Fibroblast of lung (primary cell): ENCODE results near the gene LTBP1. TPM values are rescaled to one million over a fixed set of nuclear protein-coding genes. Genes with fewer than 3 reads are reported as not detected.

Experiments
- DNase-seq, 2 donors: peaks; one replicate each; pipeline versions ENCODE4 v3.0.0 to v3.0.0-alpha.2; 2010; ENCODE audit warnings: low read depth in 2 of 2
- H2AFZ ChIP-seq: 2 replicates; pipeline ENCODE4 v1.5.1; 2012; ENCODE audit warnings: low read length, control low read depth, inconsistent platforms
- H3K27ac ChIP-seq: 2 replicates; pipeline ENCODE4 v1.5.1; 2011; ENCODE audit warnings: low read length, control low read depth; ENCODE audit not compliant: insufficient read depth
- H3K27me3 ChIP-seq: 2 replicates; pipeline ENCODE4 v1.5.1; 2011; ENCODE audit warnings: mild to moderate bottlenecking, low read length; ENCODE audit not compliant: control insufficient read depth, insufficient read depth
- H3K36me3 ChIP-seq: 2 replicates; pipeline ENCODE4 v1.5.1; 2011; ENCODE audit warnings: low read length; ENCODE audit not compliant: control insufficient read depth, insufficient read depth
- H3K4me1 ChIP-seq: 2 replicates; pipeline ENCODE4 v1.5.1; 2011; ENCODE audit warnings: low read length; ENCODE audit not compliant: control insufficient read depth, insufficient read depth; ENCODE audit errors: extremely low read depth
- H3K4me2 ChIP-seq: 2 replicates; pipeline ENCODE4 v1.5.1; 2011; ENCODE audit warnings: low read length, control low read depth; ENCODE audit not compliant: insufficient read depth; ENCODE audit errors: extremely low read depth
- H3K4me3 ChIP-seq, 4 experiments: fragments of 200-600 bp in 1 of 4; sonication (generic) in 1 of 4; replicated peaks in 1 of 4; 2 replicates each; pipeline ENCODE4 v1.5.1; 2011 to 2016; ENCODE audit warnings: low read length in 4 of 4, low read depth in 3 of 4, mild to moderate bottlenecking in 3 of 4, control low read depth in 2 of 4, inconsistent platforms in 1 of 4, mixed read lengths in 1 of 4; ENCODE audit not compliant: insufficient read depth in 1 of 4; ENCODE audit errors: control extremely low read depth in 1 of 4
- H3K79me2 ChIP-seq: 2 replicates; pipeline ENCODE4 v1.5.1; 2012; ENCODE audit warnings: mild to moderate bottlenecking, low read length, inconsistent platforms; ENCODE audit not compliant: control insufficient read depth, insufficient read depth
- H3K9ac ChIP-seq: 2 replicates; pipeline ENCODE4 v1.5.1; 2011; ENCODE audit warnings: mild to moderate bottlenecking, low read length, control low read depth; ENCODE audit not compliant: insufficient read depth
- H3K9me3 ChIP-seq: 2 replicates; pipeline ENCODE4 v1.5.1; 2012; ENCODE audit warnings: low read depth, low read length; ENCODE audit not compliant: control insufficient read depth, insufficient read depth
- H4K20me1 ChIP-seq: 2 replicates; pipeline ENCODE4 v1.5.1; 2011; ENCODE audit warnings: low read length; ENCODE audit not compliant: control insufficient read depth, insufficient read depth; ENCODE audit errors: extremely low read depth
- CTCF ChIP-seq, 2 donors: IDR thresholded peaks in 1 of 2; conservative IDR thresholded peaks in 1 of 2; 1 replicate in 1 of 2; 2 replicates in 1 of 2; pipeline ENCODE4 v1.5.1; 2011 to 2012; ENCODE audit warnings: low read length in 2 of 2, control low read depth in 1 of 2, inconsistent platforms in 1 of 2, low read depth in 1 of 2, mild to moderate bottlenecking in 1 of 2
- EZH2 ChIP-seq: IDR thresholded peaks from 2 replicates; pipeline ENCODE4 v1.5.1; 2012; ENCODE audit warnings: low read length, control low read depth, mild to moderate bottlenecking; ENCODE audit errors: missing control alignments
- polyA plus RNA-seq, 2 donors: library from polyadenylated mRNA; depleted of rRNA in 1 of 2; stranded (reverse) in 1 of 2; unstranded in 1 of 2; fragments of >200 nt; gene quantifications; 2 replicates each; pipeline ENCODE4 v1.2.1, GENCODE V29; 2011 to 2012; ENCODE audit warnings: missing spikeins in 1 of 2
- total RNA-seq: library from RNA; depleted of rRNA; stranded (reverse); fragments of >200 nt; gene quantifications from 2 replicates; pipeline ENCODE4 v1.2.1, GENCODE V29; 2014

LTBP1 gene
- total and polyA plus RNA-seq, 2 donors (not counting 1 experiment from before 2014, with no cell fraction given) = 254 to 324 TPM

GRCh38 chr2:33216508-33217182, 269.9 kb downstream of the LTBP1 start:
- Histone ChIP-seq H3K79me2 (peaks cover 14% of the 10 kb centered on the region), H3K9ac (no peak overlapping the region), H3K36me3 (no peaks in the 10 kb centered on the region), H3K4me1 (peaks cover 42% of the 10 kb centered on the region), H4K20me1 (no peaks in the 10 kb centered on the region), H3K9me3 (no peaks in the 10 kb centered on the region), H3K27me3 (no peaks in the 10 kb centered on the region), H3K4me2 (peak overlapping the region; percentile 15), H3K4me3 (no peak overlapping the region), H3K27ac (peak overlapping the region; percentile 68), H2AFZ (no peak overlapping the region)
- TF ChIP-seq EZH2 (no peak), CTCF (conservative IDR thresholded peaks at IDR 0.05 in 1 of 2, IDR thresholded peaks at IDR 0.05 in 1 of 2; ENCODE audit: low read depth in 1 of 2, low read length in 2 of 2) (no peak)
- DNase-seq = peak; percentile 49 to 66

GRCh38 chr2:33217406-33217805, 270.7 kb downstream of the LTBP1 start:
- H3K36me3 ChIP-seq = no peaks in the 10 kb centered on the region
- H3K79me2 ChIP-seq = peaks cover 14% of the 10 kb centered on the region
- H3K27me3 ChIP-seq = no peaks in the 10 kb centered on the region
- TF ChIP-seq EZH2 (no peak), CTCF (conservative IDR thresholded peaks at IDR 0.05 in 1 of 2, IDR thresholded peaks at IDR 0.05 in 1 of 2; ENCODE audit: low read depth in 1 of 2, low read length in 2 of 2) (no peak)
- H3K4me1 ChIP-seq = peaks cover 35% of the 10 kb centered on the region
- H3K9ac ChIP-seq = no peak overlapping the region
- H3K27ac ChIP-seq = peak overlapping the region; percentile 68
- H3K9me3 ChIP-seq = no peaks in the 10 kb centered on the region
- H2AFZ ChIP-seq = no peak overlapping the region
- H3K4me3 ChIP-seq = no peak overlapping the region
- H3K4me2 ChIP-seq = no peak overlapping the region
- DNase-seq = no peak
- H4K20me1 ChIP-seq = no peaks in the 10 kb centered on the region

GRCh38 chr2:33219114-33219513, 272.4 kb downstream of the LTBP1 start:
- H3K9me3 ChIP-seq = no peaks in the 10 kb centered on the region
- H3K4me3 ChIP-seq = no peak overlapping the region
- H3K4me2 ChIP-seq = no peak overlapping the region
- peaks cover 31% of the 10 kb centered on the region for H3K4me1 ChIP-seq
- no peaks in the 10 kb centered on the region for H3K27me3 ChIP-seq
- H3K27ac ChIP-seq = peak overlapping the region; percentile 40
- no peak for DNase-seq
- peaks cover 3% of the 10 kb centered on the region for H3K36me3 ChIP-seq
- TF ChIP-seq EZH2 (no peak), CTCF (conservative IDR thresholded peaks at IDR 0.05 in 1 of 2, IDR thresholded peaks at IDR 0.05 in 1 of 2; ENCODE audit: low read depth in 1 of 2, low read length in 2 of 2) (no peak)
- no peaks in the 10 kb centered on the region for H4K20me1 ChIP-seq
- peaks cover 6% of the 10 kb centered on the region for H3K79me2 ChIP-seq
- no peak overlapping the region for H3K9ac ChIP-seq
- H2AFZ ChIP-seq = no peak overlapping the region
